HCT116 (cell line): Measurements from ENCODE around the gene ASAP2. TPM values are rescaled to one million over a fixed set of nuclear protein-coding genes. Genes with fewer than 3 reads are reported as not detected.

ENCODE experiments used
- ATAC-seq: fragments of 200-7000 bp; cut with Tn5 transposase; 2 replicates; pipeline ENCODE4 v1.9.1; 2020; ENCODE audit warnings: mild to moderate bottlenecking, moderate library complexity
- BruUV-seq: library from RNA; stranded (reverse); fragments of 400-500 nt; replicated peaks from 2 replicates; lab custom pipeline; 2021; lab: Mats Ljungman, UMichigan
- CTCF ChIA-PET: fragments of 300-600 bp; sonication (Branson Sonifier 250); formaldehyde crosslinking; loops from one replicate; lab custom pipeline; 2021; ENCODE audit warnings: antibody characterized with exemption; lab: Charles Lee
- POLR2A ChIA-PET: fragments of 300-600, 350-600 bp; sonication (Branson Sonifier 250); formaldehyde crosslinking; loops from one replicate; lab custom pipeline; 2021; ENCODE audit warnings: antibody characterized with exemption; lab: Charles Lee
- RAD21 ChIA-PET, 2 experiments: fragments of 300-600 bp; sonication (Branson Sonifier 250); formaldehyde crosslinking; loops; one replicate each; lab custom pipeline; 2023; ENCODE audit warnings: low total read pairs in 2 of 2; ENCODE audit not compliant: uncharacterized antibody in 2 of 2, unreplicated experiment in 2 of 2, low non-redundant PET in 1 of 2; lab: Charles Lee
- DNase-seq: peaks from one replicate; pipeline ENCODE4 v3.0.0-alpha.2; 2010; ENCODE audit warnings: low read depth, low spot score
- H2AFZ ChIP-seq: fragments of 200-600 bp; shearing (Covaris generic), sonication (generic); 2 replicates; pipeline ENCODE4 v1.6.1; 2017; ENCODE audit warnings: low read depth, mixed run types, mixed read lengths, antibody characterized with exemption, low read length; ENCODE audit not compliant: poor library complexity, severe bottlenecking
- H3K27ac ChIP-seq: 2 replicates; pipeline ENCODE4 v1.5.1; 2012; ENCODE audit warnings: low read depth, low read length
- H3K27me3 ChIP-seq: fragments of 200-600 bp; sonication (generic); 2 replicates; pipeline ENCODE4 v1.6.1; 2016; ENCODE audit warnings: mixed run types, low read length, mixed read lengths; ENCODE audit not compliant: insufficient read depth
- H3K36me3 ChIP-seq, 2 experiments: fragments of 200-500 bp in 1 of 2; fragments of 200-600 bp in 1 of 2; sonication (Bioruptor generic) in 1 of 2; sonication (generic) in 1 of 2; 2 replicates each; pipeline versions ENCODE4 v1.5.1 to v1.6.1; 2014 to 2016; ENCODE audit warnings: low read length in 2 of 2, inconsistent platforms in 1 of 2, mixed read lengths in 1 of 2, mixed run types in 1 of 2; ENCODE audit not compliant: insufficient read depth in 2 of 2, control insufficient read depth in 1 of 2
- H3K4me1 ChIP-seq, 2 experiments: fragments of 200-600 bp in 1 of 2; sonication (generic) in 1 of 2; 2 replicates each; pipeline versions ENCODE4 v1.5.1 to v1.6.1; 2012 to 2017; ENCODE audit warnings: low read length in 2 of 2, inconsistent platforms in 1 of 2, mild to moderate bottlenecking in 1 of 2, mixed read lengths in 1 of 2, mixed run types in 1 of 2, moderate library complexity in 1 of 2; ENCODE audit not compliant: insufficient read depth in 2 of 2, control insufficient read depth in 1 of 2
- H3K4me2 ChIP-seq: fragments of 200-600 bp; sonication (generic); 2 replicates; pipeline ENCODE4 v1.6.1; 2017; ENCODE audit warnings: mixed run types, low read length, mixed read lengths
- H3K4me3 ChIP-seq, 2 experiments: fragments of 200-600 bp in 1 of 2; sonication (generic) in 1 of 2; replicated peaks in 1 of 2; 2 replicates each; pipeline ENCODE4 v1.5.1; 2011 to 2016; ENCODE audit warnings: low read length in 2 of 2, control low read depth in 1 of 2, low read depth in 1 of 2, mild to moderate bottlenecking in 1 of 2, mixed read lengths in 1 of 2, mixed run types in 1 of 2
- H3K79me2 ChIP-seq: fragments of 200-600 bp; sonication (generic); 2 replicates; pipeline ENCODE4 v1.6.1; 2017; ENCODE audit warnings: mild to moderate bottlenecking, mixed run types, low read length, moderate library complexity, mixed read lengths; ENCODE audit not compliant: insufficient read depth
- H3K9ac ChIP-seq: fragments of 200-600 bp; sonication (generic); 2 replicates; pipeline ENCODE4 v1.6.1; 2016; ENCODE audit warnings: low read length, mixed read lengths
- H3K9me2 ChIP-seq: fragments of 200-600 bp; sonication (generic), shearing (Covaris generic); 2 replicates; pipeline ENCODE4 v1.6.1; 2017; ENCODE audit warnings: mixed run types, mild to moderate bottlenecking, moderate library complexity; ENCODE audit not compliant: insufficient read depth
- H3K9me3 ChIP-seq, 2 experiments: fragments of 200-500 bp in 1 of 2; fragments of 200-600 bp in 1 of 2; sonication (Bioruptor generic) in 1 of 2; sonication (generic) in 1 of 2; 2 replicates each; pipeline ENCODE4 v1.6.1; 2014 to 2017; ENCODE audit warnings: low read length in 2 of 2, mixed read lengths in 2 of 2, inconsistent platforms in 1 of 2, low read depth in 1 of 2, mild to moderate bottlenecking in 1 of 2, mixed run types in 1 of 2, moderate library complexity in 1 of 2; ENCODE audit not compliant: control insufficient read depth in 1 of 2, insufficient read depth in 1 of 2
- H4K20me1 ChIP-seq: fragments of 200-600 bp; sonication (generic), shearing (Covaris generic); 2 replicates; pipeline ENCODE4 v1.6.1; 2017; ENCODE audit warnings: mixed run types, mild to moderate bottlenecking, moderate library complexity; ENCODE audit not compliant: insufficient read depth
- CBX3 ChIP-seq: IDR thresholded peaks from 2 replicates; pipeline ENCODE4 v1.6.1; 2012; ENCODE audit warnings: low read depth
- CEBPB ChIP-seq: IDR thresholded peaks from 2 replicates; pipeline ENCODE4 v1.6.1; 2012; ENCODE audit warnings: low read depth
- EGR1 ChIP-seq: IDR thresholded peaks from 2 replicates; pipeline ENCODE4 v1.6.1; 2012; ENCODE audit warnings: low read depth
- EZH2 ChIP-seq: fragments of 200-600 bp; sonication (generic); IDR thresholded peaks from 2 replicates; pipeline ENCODE4 v1.6.1; 2017; ENCODE audit warnings: antibody characterized with exemption, mixed run types
- EZH2phosphoT487 ChIP-seq: fragments of 200-600 bp; IDR thresholded peaks from 2 replicates; pipeline ENCODE4 v1.6.1; 2018; ENCODE audit warnings: antibody characterized with exemption, borderline replicate concordance
- FOSL1 ChIP-seq: IDR thresholded peaks from 2 replicates; pipeline ENCODE4 v1.6.1; 2012; ENCODE audit warnings: low read depth
- JUND ChIP-seq: IDR thresholded peaks from 2 replicates; pipeline ENCODE4 v1.6.1; 2012
- MAX ChIP-seq: IDR thresholded peaks from 2 replicates; pipeline ENCODE4 v1.6.1; 2012
- POLR2AphosphoS5 ChIP-seq: IDR thresholded peaks from 2 replicates; pipeline ENCODE4 v1.6.1; 2011; ENCODE audit warnings: mild to moderate bottlenecking, low read depth, low read length, moderate library complexity
- RAD21 ChIP-seq: IDR thresholded peaks from 2 replicates; pipeline ENCODE4 v1.6.1; 2012; ENCODE audit warnings: low read depth, mild to moderate bottlenecking
- REST ChIP-seq: IDR thresholded peaks from 2 replicates; pipeline ENCODE4 v1.6.1; 2012; ENCODE audit warnings: low read depth
- SP1 ChIP-seq: IDR thresholded peaks from 2 replicates; pipeline ENCODE4 v1.6.1; 2012; ENCODE audit warnings: low read depth
- SRF ChIP-seq: IDR thresholded peaks from 2 replicates; pipeline ENCODE4 v1.6.1; 2012; ENCODE audit warnings: low read depth
- TCF7L2 ChIP-seq: IDR thresholded peaks from 2 replicates; pipeline ENCODE4 v1.7.0; 2011; ENCODE audit warnings: borderline replicate concordance, inconsistent platforms; ENCODE audit not compliant: insufficient read depth, insufficient read length; ENCODE audit errors: extremely low read depth
- YY1 ChIP-seq: IDR thresholded peaks from 2 replicates; pipeline ENCODE4 v1.6.1; 2011; ENCODE audit warnings: low read length, low read depth, moderate library complexity, mild to moderate bottlenecking; ENCODE audit not compliant: insufficient replicate concordance; ENCODE audit errors: extremely low read depth
- ZFX ChIP-seq: fragments of 450-650 bp; IDR thresholded peaks from 2 replicates; pipeline ENCODE4 v1.6.1; 2017
- ZNF274 ChIP-seq: fragments of 200-500 bp; sonication (Bioruptor generic); IDR thresholded peaks from 2 replicates; pipeline ENCODE4 v1.6.1; 2014; ENCODE audit warnings: mild to moderate bottlenecking, low read depth, low read length, inconsistent platforms
- intact Hi-C: fragments of 100-400 bp; cut with micrococcal nuclease; formaldehyde crosslinking; loops from 2 replicates; pipeline ENCODE4 v1.10.0; 2022
- total RNA-seq: library from RNA; stranded (reverse); gene quantifications from one replicate; pipeline ENCODE4 v1.2.1, GENCODE V29; 2021; ENCODE audit not compliant: unreplicated experiment
- TF ChIP-seq, protein P1 (sequence below): IDR thresholded peaks from 2 replicates; pipeline ENCODE4 v1.6.1; 2011; ENCODE audit warnings: mild to moderate bottlenecking, low read length, moderate library complexity; ENCODE audit not compliant: insufficient replicate concordance; ENCODE audit errors: extremely low read depth

The ASAP2 gene
- total RNA-seq, 1 experiment from 2014 or later: 16.5 TPM

GRCh38 chr2:9307535-9307934 is 100.9 kb downstream of the ASAP2 start:
- H3K4me3 ChIP-seq: no peak overlapping the region

More at GRCh38 chr2:9307535-9307934, 100.9 kb downstream of the ASAP2 start:
- no peak for DNase-seq
- no peaks in the 10 kb centered on the region for H3K27me3 ChIP-seq
- H4K20me1 ChIP-seq: 0 out of 2 replicates have a peak, but pooled peaks cover 4% of the 10 kb centered on the region
- H3K4me1 ChIP-seq: peaks cover 11 to 31% of the 10 kb centered on the region in 2 experiments; a peak in 3 of 4 replicates
- H3K79me2 ChIP-seq: no peaks in the 10 kb centered on the region
- no peak overlapping the region for H3K4me2 ChIP-seq
- H3K9me2 ChIP-seq: no peaks in the 10 kb centered on the region
- POLR2A ChIA-PET: no interaction called here
- RAD21 ChIA-PET: no interaction called here
- intact Hi-C loops: no loop called here
- no peaks in the 10 kb centered on the region for H3K9me3 ChIP-seq
- TF ChIP-seq JUND (no peak), CEBPB (no peak), EZH2 (no peak), MAX (no peak), YY1 (no peak), FOSL1 (no peak), EZH2phosphoT487 (no peak), SP1 (no peak), TCF7L2 (no peak), ZFX (no peak), POLR2AphosphoS5 (no peak), SRF (no peak), RAD21 (no peak), REST (no peak), CBX3 (no peak), EGR1 (no peak), ZNF274 (no peak)
- TF ChIP-seq, protein P1, sequence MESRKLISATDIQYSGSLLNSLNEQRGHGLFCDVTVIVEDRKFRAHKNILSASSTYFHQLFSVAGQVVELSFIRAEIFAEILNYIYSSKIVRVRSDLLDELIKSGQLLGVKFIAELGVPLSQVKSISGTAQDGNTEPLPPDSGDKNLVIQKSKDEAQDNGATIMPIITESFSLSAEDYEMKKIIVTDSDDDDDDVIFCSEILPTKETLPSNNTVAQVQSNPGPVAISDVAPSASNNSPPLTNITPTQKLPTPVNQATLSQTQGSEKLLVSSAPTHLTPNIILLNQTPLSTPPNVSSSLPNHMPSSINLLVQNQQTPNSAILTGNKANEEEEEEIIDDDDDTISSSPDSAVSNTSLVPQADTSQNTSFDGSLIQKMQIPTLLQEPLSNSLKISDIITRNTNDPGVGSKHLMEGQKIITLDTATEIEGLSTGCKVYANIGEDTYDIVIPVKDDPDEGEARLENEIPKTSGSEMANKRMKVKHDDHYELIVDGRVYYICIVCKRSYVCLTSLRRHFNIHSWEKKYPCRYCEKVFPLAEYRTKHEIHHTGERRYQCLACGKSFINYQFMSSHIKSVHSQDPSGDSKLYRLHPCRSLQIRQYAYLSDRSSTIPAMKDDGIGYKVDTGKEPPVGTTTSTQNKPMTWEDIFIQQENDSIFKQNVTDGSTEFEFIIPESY: no peak
- TF ChIP-seq, all 23 proteins: peak for 0
- CTCF ChIA-PET: no interaction called here
- ATAC-seq: no peak
- H3K9ac ChIP-seq: no peak overlapping the region
- no peak overlapping the region for H3K27ac ChIP-seq
- no peak overlapping the region for H2AFZ ChIP-seq
- H3K36me3 ChIP-seq: no peaks in the 10 kb centered on the region
- no TSS peak for BruUV-seq
